ENCODE measurements around the gene LGALS4.
"Not testable (repeated sequence)": the region's sequence is repeated elsewhere in the genome, so short reads cannot be mapped to it uniquely, and the experiment has no call there.

The LGALS4 gene

GRCh38 chr19:38799104-38799503 lies 13.6 kb downstream of the LGALS4 start:
- no CpG with 5 or more reads among the region's 10 CpGs for WGBS, 2 donors (ENCODE audit: extremely low coverage in 2 of 2, insufficient read length in 2 of 2, insufficient replicate concordance in 1 of 2)
- Histone ChIP-seq H2BK120ac (ENCODE audit: low read depth, low read length) (no peak overlapping the region), H3K36me3 (replicated peaks in 1 of 2; ENCODE audit: control insufficient read depth in 2 of 2, insufficient read depth in 2 of 2, low read length in 2 of 2) (no peaks in the 10 kb centered on the region), H2AFZ (ENCODE audit: low read length) (no peak overlapping the region), H3K79me1 (ENCODE audit: low read depth, low read length) (no peaks in the 10 kb centered on the region), H3K27me3 (ENCODE audit: control insufficient read depth in 3 of 3, insufficient read depth in 3 of 3, low read depth in 1 of 3, low read length in 3 of 3) (no peaks in the 10 kb centered on the region), H3K4me2 (ENCODE audit: insufficient read depth, low read length, poor library complexity, severe bottlenecking) (no peak overlapping the region), H3K4ac (ENCODE audit: low read length) (no peak overlapping the region), H3K9ac (ENCODE audit: low read depth, low read length, poor library complexity) (no peak overlapping the region), H2BK15ac (ENCODE audit: low read length) (no peak overlapping the region), H4K91ac (ENCODE audit: low read depth, low read length, poor library complexity) (no peak overlapping the region), H2AK5ac (ENCODE audit: low read depth, low read length) (no peak overlapping the region), H3K4me1 (ENCODE audit: control insufficient read depth in 2 of 2, insufficient read depth in 1 of 2, low read depth in 1 of 2, low read length in 2 of 2) (no peaks in the 10 kb centered on the region), H4K8ac (ENCODE audit: low read depth, low read length) (no peak overlapping the region), H3K9me3 (replicated peaks in 1 of 2; ENCODE audit: control insufficient read depth in 2 of 2, insufficient read depth in 1 of 2, low read depth in 1 of 2, low read length in 2 of 2) (peaks cover 0 to 2% of the 10 kb centered on the region in 2 donors), H2BK12ac (ENCODE audit: low read length) (no peak overlapping the region), H3K14ac (ENCODE audit: low read length) (no peak overlapping the region), H3K18ac (ENCODE audit: low read length) (no peak overlapping the region), H3K4me3 (ENCODE audit: low read length in 2 of 2) (no peak overlapping the region), H2BK5ac (ENCODE audit: low read length) (no peak overlapping the region), H3K27ac (replicated peaks; ENCODE audit: low read length) (no peak overlapping the region), H3K23ac (ENCODE audit: low read depth, low read length, poor library complexity) (no peak overlapping the region)
- no peak for DNase-seq (ENCODE audit: low spot score)

- H3K4me3 ChIP-seq (ENCODE audit: low read length in 2 of 2); H3K14ac ChIP-seq (ENCODE audit: low read length); H4K91ac ChIP-seq (ENCODE audit: low read depth, low read length, poor library complexity); H2AK5ac ChIP-seq (ENCODE audit: low read depth, low read length); H4K8ac ChIP-seq (ENCODE audit: low read depth, low read length); H2BK5ac ChIP-seq (ENCODE audit: low read length); H3K23ac ChIP-seq (ENCODE audit: low read depth, low read length, poor library complexity); H3K9ac ChIP-seq (ENCODE audit: low read depth, low read length, poor library complexity); H3K36me3 ChIP-seq (replicated peaks in 1 of 2; ENCODE audit: control insufficient read depth in 2 of 2, insufficient read depth in 2 of 2, low read length in 2 of 2); H3K27me3 ChIP-seq (ENCODE audit: control insufficient read depth in 3 of 3, insufficient read depth in 3 of 3, low read depth in 1 of 3, low read length in 3 of 3); H3K9me3 ChIP-seq (replicated peaks in 1 of 2; ENCODE audit: control insufficient read depth in 2 of 2, insufficient read depth in 1 of 2, low read depth in 1 of 2, low read length in 2 of 2); H3K4ac ChIP-seq (ENCODE audit: low read length); H3K27ac ChIP-seq (replicated peaks; ENCODE audit: low read length); H3K18ac ChIP-seq (ENCODE audit: low read length); DNase-seq (ENCODE audit: low spot score); H2BK12ac ChIP-seq (ENCODE audit: low read length); H2AFZ ChIP-seq (ENCODE audit: low read length); H3K4me2 ChIP-seq (ENCODE audit: insufficient read depth, low read length, poor library complexity, severe bottlenecking); H2BK15ac ChIP-seq (ENCODE audit: low read length); H3K4me1 ChIP-seq (ENCODE audit: control insufficient read depth in 2 of 2, insufficient read depth in 1 of 2, low read depth in 1 of 2, low read length in 2 of 2); H3K79me1 ChIP-seq (ENCODE audit: low read depth, low read length); H2BK120ac ChIP-seq (ENCODE audit: low read depth, low read length): not testable (repeated sequence)
- WGBS, 2 donors (ENCODE audit: extremely low coverage in 2 of 2, insufficient read length in 2 of 2, insufficient replicate concordance in 1 of 2) = no CpG with 5 or more reads among the region's 33 CpGs
Observed at GRCh38 chr19:38797781-38798180, 15.0 kb downstream of the LGALS4 start.

GRCh38 chr19:38796154-38796553 lies 16.6 kb downstream of the LGALS4 start:
- H2BK120ac ChIP-seq (ENCODE audit: low read depth, low read length) = no peak overlapping the region
- H3K9ac ChIP-seq (ENCODE audit: low read depth, low read length, poor library complexity) = no peak overlapping the region
- no peak overlapping the region for H3K4ac ChIP-seq (ENCODE audit: low read length)
- H3K4me2 ChIP-seq (ENCODE audit: insufficient read depth, low read length, poor library complexity, severe bottlenecking) = no peak overlapping the region
- peaks cover 0 to 2% of the 10 kb centered on the region in 2 donors for H3K9me3 ChIP-seq (replicated peaks in 1 of 2; ENCODE audit: control insufficient read depth in 2 of 2, insufficient read depth in 1 of 2, low read depth in 1 of 2, low read length in 2 of 2)
- H3K27me3 ChIP-seq (ENCODE audit: control insufficient read depth in 3 of 3, insufficient read depth in 3 of 3, low read depth in 1 of 3, low read length in 3 of 3) = peaks cover 0 to 1% (median 0%) of the 10 kb centered on the region in 3 experiments
- no peak overlapping the region for H3K23ac ChIP-seq (ENCODE audit: low read depth, low read length, poor library complexity)
- no peak overlapping the region for H3K18ac ChIP-seq (ENCODE audit: low read length)
- H2BK12ac ChIP-seq (ENCODE audit: low read length) = no peak overlapping the region
- H4K91ac ChIP-seq (ENCODE audit: low read depth, low read length, poor library complexity) = no peak overlapping the region
- no peak overlapping the region for H2BK15ac ChIP-seq (ENCODE audit: low read length)
- H3K14ac ChIP-seq (ENCODE audit: low read length) = no peak overlapping the region
- DNase-seq (ENCODE audit: low spot score) = no peak
- H2BK5ac ChIP-seq (ENCODE audit: low read length) = no peak overlapping the region
- H3K27ac ChIP-seq (replicated peaks; ENCODE audit: low read length) = no peak overlapping the region
- no peak overlapping the region for H4K8ac ChIP-seq (ENCODE audit: low read depth, low read length)
- no CpG with 5 or more reads among the region's 2 CpGs for WGBS, 2 donors (ENCODE audit: extremely low coverage in 2 of 2, insufficient read length in 2 of 2, insufficient replicate concordance in 1 of 2)
- H3K36me3 ChIP-seq (replicated peaks in 1 of 2; ENCODE audit: control insufficient read depth in 2 of 2, insufficient read depth in 2 of 2, low read length in 2 of 2) = no peaks in the 10 kb centered on the region
- H3K79me1 ChIP-seq (ENCODE audit: low read depth, low read length) = no peaks in the 10 kb centered on the region
- no peaks in the 10 kb centered on the region for H3K4me1 ChIP-seq (ENCODE audit: control insufficient read depth in 2 of 2, insufficient read depth in 1 of 2, low read depth in 1 of 2, low read length in 2 of 2)
- no peak overlapping the region for H3K4me3 ChIP-seq (ENCODE audit: low read length in 2 of 2)
- H2AK5ac ChIP-seq (ENCODE audit: low read depth, low read length) = no peak overlapping the region
- H2AFZ ChIP-seq (ENCODE audit: low read length) = no peak overlapping the region

- Histone ChIP-seq H4K8ac (ENCODE audit: low read depth, low read length) (no peak overlapping the region), H2BK5ac (ENCODE audit: low read length) (no peak overlapping the region), H3K4me3 (ENCODE audit: low read length in 2 of 2) (no peak overlapping the region), H2AK5ac (ENCODE audit: low read depth, low read length) (no peak overlapping the region), H2BK12ac (ENCODE audit: low read length) (no peak overlapping the region), H3K23ac (ENCODE audit: low read depth, low read length, poor library complexity) (no peak overlapping the region), H3K4ac (ENCODE audit: low read length) (no peak overlapping the region), H2BK120ac (ENCODE audit: low read depth, low read length) (no peak overlapping the region), H3K27ac (replicated peaks; ENCODE audit: low read length) (no peak overlapping the region), H3K4me1 (ENCODE audit: control insufficient read depth in 2 of 2, insufficient read depth in 1 of 2, low read depth in 1 of 2, low read length in 2 of 2) (no peaks in the 10 kb centered on the region), H3K36me3 (replicated peaks in 1 of 2; ENCODE audit: control insufficient read depth in 2 of 2, insufficient read depth in 2 of 2, low read length in 2 of 2) (no peaks in the 10 kb centered on the region), H2BK15ac (ENCODE audit: low read length) (no peak overlapping the region), H3K18ac (ENCODE audit: low read length) (no peak overlapping the region), H3K9ac (ENCODE audit: low read depth, low read length, poor library complexity) (no peak overlapping the region), H4K91ac (ENCODE audit: low read depth, low read length, poor library complexity) (no peak overlapping the region), H3K27me3 (ENCODE audit: control insufficient read depth in 3 of 3, insufficient read depth in 3 of 3, low read depth in 1 of 3, low read length in 3 of 3) (peaks cover 0 to 1% (median 0%) of the 10 kb centered on the region in 3 experiments), H2AFZ (ENCODE audit: low read length) (no peak overlapping the region), H3K14ac (ENCODE audit: low read length) (no peak overlapping the region), H3K79me1 (ENCODE audit: low read depth, low read length) (no peaks in the 10 kb centered on the region), H3K9me3 (replicated peaks in 1 of 2; ENCODE audit: control insufficient read depth in 2 of 2, insufficient read depth in 1 of 2, low read depth in 1 of 2, low read length in 2 of 2) (no peaks in the 10 kb centered on the region), H3K4me2 (ENCODE audit: insufficient read depth, low read length, poor library complexity, severe bottlenecking) (no peak overlapping the region)
- no peak for DNase-seq (ENCODE audit: low spot score)
- no CpG with 5 or more reads among the region's 4 CpGs for WGBS, 2 donors (ENCODE audit: extremely low coverage in 2 of 2, insufficient read length in 2 of 2, insufficient replicate concordance in 1 of 2)
Observed at GRCh38 chr19:38795549-38795948, 17.2 kb downstream of the LGALS4 start.
